Transverse colon (tissue), 3 donors: ENCODE results near the gene KRTAP5-8.

Experiments
- CTCF ChIP-seq, 5 experiments: fragments of 200-600 bp in 3 of 5; fragments of 450-650 bp in 2 of 5; sonication (generic) in 3 of 5; IDR thresholded peaks; 1 replicate in 2 of 5; 2 replicates in 3 of 5; pipeline ENCODE4 v1.5.1; 2016 to 2017; ENCODE audit warnings: antibody characterized with exemption in 5 of 5, inconsistent platforms in 3 of 5, mild to moderate bottlenecking in 2 of 5, moderate library complexity in 1 of 5
- EP300 ChIP-seq: sonication (generic); formaldehyde crosslinking; IDR thresholded peaks from one replicate; pipeline ENCODE4 v1.6.1; 2017; ENCODE audit warnings: antibody characterized with exemption, low read depth

GRCh38 chr11:71568704-71569349 lies 31.0 kb downstream of the KRTAP5-8 start:
- TF ChIP-seq CTCF (IDR thresholded peaks at IDR 0.05) = no peak
- no peak for TF ChIP-seq EP300
